Esophagus muscularis mucosa (tissue), 4 donors: Measurements from ENCODE around the gene MAP2. TPM values are rescaled to one million over a fixed set of nuclear protein-coding genes. Genes with fewer than 3 reads are reported as not detected.

ENCODE experiments used
- DNase-seq: peaks from one replicate; pipeline ENCODE4 v3.0.0-alpha.2; 2017; ENCODE audit errors: extremely low spot score
- H3K27ac ChIP-seq, 4 donors: fragments of 200-600 bp; sonication (generic); replicated peaks in 1 of 4; 1 replicate in 3 of 4; 2 replicates in 1 of 4; pipeline ENCODE4 v1.5.1; 2016 to 2019; ENCODE audit warnings: mild to moderate bottlenecking in 1 of 4
- H3K27me3 ChIP-seq, 4 donors: fragments of 200-600 bp; sonication (generic); one replicate each; pipeline versions ENCODE4 v1.5.1 to v1.6.0; 2016 to 2019
- H3K36me3 ChIP-seq, 4 donors: fragments of 200-600 bp; sonication (generic); one replicate each; pipeline ENCODE4 v1.5.1; 2016 to 2019
- H3K4me1 ChIP-seq, 4 donors: fragments of 200-600 bp; sonication (generic); one replicate each; pipeline ENCODE4 v1.5.1; 2016 to 2019
- H3K4me3 ChIP-seq, 4 donors: fragments of 200-600 bp; sonication (generic); 1 replicate in 2 of 4; 2 replicates in 2 of 4; pipeline ENCODE4 v1.5.1; 2016 to 2019; ENCODE audit warnings: mild to moderate bottlenecking in 4 of 4, moderate library complexity in 1 of 4
- H3K9me3 ChIP-seq, 4 donors: fragments of 200-600 bp; sonication (generic); 1 replicate in 3 of 4; 2 replicates in 1 of 4; pipeline ENCODE4 v1.5.1; 2016 to 2019
- EP300 ChIP-seq: sonication (generic); formaldehyde crosslinking; IDR thresholded peaks from one replicate; pipeline ENCODE4 v1.6.1; 2017; ENCODE audit warnings: antibody characterized with exemption
- POLR2A ChIP-seq: fragments of 450-650 bp; IDR thresholded peaks from one replicate; pipeline ENCODE4 v1.6.1; 2017; ENCODE audit warnings: antibody characterized with exemption, moderate library complexity, mild to moderate bottlenecking, low read depth
- POLR2AphosphoS5 ChIP-seq, 2 donors: sonication (generic); formaldehyde crosslinking; IDR thresholded peaks; one replicate each; pipeline ENCODE4 v1.6.1; 2017; ENCODE audit warnings: antibody characterized with exemption in 2 of 2
- WGBS: methylation state at CpG from one replicate; pipeline ENCODE4 v1.1.5; 2018; 5-methylcytosine and 5-hydroxymethylcytosine counted together
- intact Hi-C: fragments of 100-400 bp; cut with DNase I; formaldehyde crosslinking; loops from one replicate; pipeline ENCODE4 v1.15.1; 2023
- total RNA-seq, 4 donors: library from RNA; depleted of rRNA; stranded (reverse); fragments of >200 nt; gene quantifications; one replicate each; pipeline versions ENCODE4 v1.1.0 to v1.2.1, GENCODE V29; 2016
- TF ChIP-seq, protein P1 (sequence below), 3 experiments: fragments of 200-600 bp in 2 of 3; fragments of 450-650 bp in 1 of 3; sonication (generic) in 2 of 3; IDR thresholded peaks; one replicate each; pipeline ENCODE4 v1.5.1; 2017 to 2019; ENCODE audit warnings: antibody characterized with exemption in 3 of 3, mild to moderate bottlenecking in 2 of 3, moderate library complexity in 1 of 3

The MAP2 gene
- total RNA-seq, 4 donors from 2014 or later = 11.1 to 62.6 (median 47.0) TPM

- H3K4me3 ChIP-seq = no peak overlapping the region
- DNase-seq = no peak
- H3K9me3 ChIP-seq = no peaks in the 10 kb centered on the region
- H3K27me3 ChIP-seq = no peaks in the 10 kb centered on the region
- 52% methylated on average over 4 of the region's 4 CpGs for WGBS
- H3K4me1 ChIP-seq = peaks cover 0 to 5% (median 0%) of the 10 kb centered on the region in 4 donors
- TF ChIP-seq POLR2A (no peak), POLR2AphosphoS5 (IDR thresholded peaks at IDR 0.05) (no peak)
- TF ChIP-seq, protein P1, sequence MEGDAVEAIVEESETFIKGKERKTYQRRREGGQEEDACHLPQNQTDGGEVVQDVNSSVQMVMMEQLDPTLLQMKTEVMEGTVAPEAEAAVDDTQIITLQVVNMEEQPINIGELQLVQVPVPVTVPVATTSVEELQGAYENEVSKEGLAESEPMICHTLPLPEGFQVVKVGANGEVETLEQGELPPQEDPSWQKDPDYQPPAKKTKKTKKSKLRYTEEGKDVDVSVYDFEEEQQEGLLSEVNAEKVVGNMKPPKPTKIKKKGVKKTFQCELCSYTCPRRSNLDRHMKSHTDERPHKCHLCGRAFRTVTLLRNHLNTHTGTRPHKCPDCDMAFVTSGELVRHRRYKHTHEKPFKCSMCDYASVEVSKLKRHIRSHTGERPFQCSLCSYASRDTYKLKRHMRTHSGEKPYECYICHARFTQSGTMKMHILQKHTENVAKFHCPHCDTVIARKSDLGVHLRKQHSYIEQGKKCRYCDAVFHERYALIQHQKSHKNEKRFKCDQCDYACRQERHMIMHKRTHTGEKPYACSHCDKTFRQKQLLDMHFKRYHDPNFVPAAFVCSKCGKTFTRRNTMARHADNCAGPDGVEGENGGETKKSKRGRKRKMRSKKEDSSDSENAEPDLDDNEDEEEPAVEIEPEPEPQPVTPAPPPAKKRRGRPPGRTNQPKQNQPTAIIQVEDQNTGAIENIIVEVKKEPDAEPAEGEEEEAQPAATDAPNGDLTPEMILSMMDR (IDR thresholded peaks at IDR 0.05) = no peak
- intact Hi-C loops = no loop called here
- no peaks in the 10 kb centered on the region for H3K36me3 ChIP-seq
- no peak overlapping the region for H3K27ac ChIP-seq
These were observed 262.1 kb downstream of the MAP2 start for GRCh38 chr2:209685963-209686362.

DNA sequence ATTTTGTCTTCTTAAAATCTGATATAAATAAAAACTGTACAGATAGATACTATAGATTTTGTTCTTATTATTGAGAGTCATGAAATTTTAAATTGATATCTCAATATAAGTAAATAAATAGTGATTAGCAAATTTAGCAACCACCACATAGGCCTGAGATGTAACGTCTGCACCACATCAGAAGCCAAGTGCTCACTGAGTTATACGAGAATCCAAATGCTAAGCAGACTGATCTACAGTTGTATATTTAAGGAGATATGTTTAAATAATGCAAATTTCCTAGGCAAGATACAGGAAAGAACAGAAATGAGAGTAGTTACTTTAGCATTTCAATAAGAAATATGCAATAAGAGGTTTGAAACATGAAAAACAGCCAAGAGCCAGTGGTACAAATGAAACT is 262.6 kb downstream of the MAP2 start:
- WGBS = 61% methylated on average over 2 of the region's 2 CpGs
- DNase-seq = no peak
- Histone ChIP-seq H3K4me3 (no peak overlapping the region), H3K27me3 (no peaks in the 10 kb centered on the region), H3K36me3 (no peaks in the 10 kb centered on the region), H3K27ac (no peak overlapping the region), H3K9me3 (no peaks in the 10 kb centered on the region), H3K4me1 (peaks cover 0 to 5% (median 0%) of the 10 kb centered on the region in 4 donors)
- TF ChIP-seq, protein P1 (IDR thresholded peaks at IDR 0.05) = no peak
- no peak for TF ChIP-seq POLR2AphosphoS5 (IDR thresholded peaks at IDR 0.05)
- TF ChIP-seq EP300 = no peak
- no peak for TF ChIP-seq POLR2A
- intact Hi-C loops = no loop called here

GRCh38 chr2:209687323-209687969 is 263.6 kb downstream of the MAP2 start:
- no peaks in the 10 kb centered on the region for H3K9me3 ChIP-seq
- no peaks in the 10 kb centered on the region for H3K27me3 ChIP-seq
- 87% methylated on average over 6 of the region's 9 CpGs for WGBS
- DNase-seq = no peak
- no peaks in the 10 kb centered on the region for H3K36me3 ChIP-seq
- no peak overlapping the region for H3K27ac ChIP-seq
- H3K4me1 ChIP-seq = peaks cover 0 to 5% (median 0%) of the 10 kb centered on the region in 4 donors
- no peak overlapping the region for H3K4me3 ChIP-seq
- intact Hi-C loops = no loop called here
- TF ChIP-seq, protein P1 (IDR thresholded peaks at IDR 0.05) = no peak
- TF ChIP-seq POLR2AphosphoS5 (IDR thresholded peaks at IDR 0.05) = no peak
- TF ChIP-seq POLR2A = no peak
- TF ChIP-seq EP300 = no peak

GRCh38 chr2:209688385-209688784 is 264.5 kb downstream of the MAP2 start:
- H3K4me3 ChIP-seq = no peak overlapping the region
- WGBS = 84% methylated on average over 2 of the region's 2 CpGs

More at GRCh38 chr2:209688385-209688784, 264.5 kb downstream of the MAP2 start:
- H3K9me3 ChIP-seq = no peaks in the 10 kb centered on the region
- DNase-seq = no peak
- H3K27me3 ChIP-seq = no peaks in the 10 kb centered on the region
- peaks cover 0 to 5% (median 0%) of the 10 kb centered on the region in 4 donors for H3K4me1 ChIP-seq
- TF ChIP-seq EP300 (no peak), POLR2A (no peak), POLR2AphosphoS5 (IDR thresholded peaks at IDR 0.05) (no peak)
- TF ChIP-seq, protein P1 (IDR thresholded peaks at IDR 0.05) = no peak
- H3K27ac ChIP-seq = no peak overlapping the region
- intact Hi-C loops = no loop called here
- H3K36me3 ChIP-seq = no peaks in the 10 kb centered on the region
